AG04450 (cell line): ENCODE measurements around the gene ZNF221. TPM values are rescaled to one million over a fixed set of nuclear protein-coding genes. Genes with fewer than 3 reads are reported as not detected.

Experiments used
- polyA plus RNA-seq: library from polyadenylated mRNA; depleted of rRNA; stranded (reverse); fragments of >200 nt; gene quantifications from 2 replicates; pipeline ENCODE4 v1.2.3, GENCODE V29; 2011; rRNA removed
- small RNA-seq: library from RNA; depleted of rRNA; stranded (forward); fragments of <200 nt; gene quantifications from one replicate; pipeline ENCODE3, GENCODE V24; 2012; ENCODE audit warnings: low read depth; ENCODE audit not compliant: insufficient read length

Gene ZNF221
- polyA plus RNA-seq, 1 experiment: 2.5 TPM

Small RNA genes lying within 50 kb of the gene (small RNA-seq; reads per million reads assigned to genes)
- gene AC006213.5: not detected

Other genes starting within 250 kb of the ZNF221 start
- gene IRGC, start 235.2 kb upstream of the ZNF221 start, polyA plus RNA-seq: not detected in 2 replicates
- 9.2 and 12.1 TPM in 2 replicates for gene SMG9, start 196.3 kb upstream of the ZNF221 start, polyA plus RNA-seq
- 0.12 and 0.32 TPM in 2 replicates for gene KCNN4, start 170.3 kb upstream of the ZNF221 start, polyA plus RNA-seq
- 0.66 and 0.88 TPM in 2 replicates for gene LYPD5, start 148.8 kb upstream of the ZNF221 start, polyA plus RNA-seq
- 5.6 and 7.9 TPM in 2 replicates for gene ZNF283, start 123.9 kb upstream of the ZNF221 start, polyA plus RNA-seq
- 3.4 and 4.8 TPM in 2 replicates for gene ZNF404, start 67.3 kb upstream of the ZNF221 start, polyA plus RNA-seq
- 12.0 and 16.1 TPM in 2 replicates for gene ZNF45, start 15.9 kb upstream of the ZNF221 start, polyA plus RNA-seq
- gene ZNF155, start 33.0 kb downstream of the ZNF221 start, polyA plus RNA-seq: 6.8 and 8.2 TPM in 2 replicates
- 2.8 and 4.0 TPM in 2 replicates for gene ZNF230, start 51.7 kb downstream of the ZNF221 start, polyA plus RNA-seq
- gene ZNF222, start 74.2 kb downstream of the ZNF221 start, polyA plus RNA-seq: 5.1 and 6.9 TPM in 2 replicates
- gene ZNF223, start 100.8 kb downstream of the ZNF221 start, polyA plus RNA-seq: 4.2 and 5.3 TPM in 2 replicates
- 1.5 and 1.6 TPM in 2 replicates for gene ZNF284, start 120.9 kb downstream of the ZNF221 start, polyA plus RNA-seq
- gene ZNF224, start 143.1 kb downstream of the ZNF221 start, polyA plus RNA-seq: 14.4 and 17.5 TPM in 2 replicates
- gene ZNF225, start 162.2 kb downstream of the ZNF221 start, polyA plus RNA-seq: 3.1 and 5.1 TPM in 2 replicates
- 6.0 and 6.5 TPM in 2 replicates for gene ZNF234, start 190.3 kb downstream of the ZNF221 start, polyA plus RNA-seq
- 30.5 and 36.1 TPM in 2 replicates for gene ZNF226, start 213.9 kb downstream of the ZNF221 start, polyA plus RNA-seq